Measurements from ENCODE around the gene SLC35D1.

- no peak for TF ChIP-seq CTCF (IDR thresholded peaks at IDR 0.05)
- TF ChIP-seq POLR2A (IDR thresholded peaks at IDR 0.05): no peak
These were observed 40.4 kb downstream of the SLC35D1 start for GRCh38 chr1:67013573-67013972.

Measured in Peyer's patch (tissue), 4 donors.